ENCODE measurements around the gene RILPL1. TPM values are rescaled to one million over a fixed set of nuclear protein-coding genes. Genes with fewer than 3 reads are reported as not detected.
A peak's percentile ranks its signal among the peaks of the same experiment; 100 is the strongest.

The RILPL1 gene
- total and polyA plus RNA-seq, 9 of the 15 experiments (the other 6 are each of a cell fraction or from before 2014, with no cell fraction given) = 0.25 to 10.6 (median 8.6) TPM

DNA sequence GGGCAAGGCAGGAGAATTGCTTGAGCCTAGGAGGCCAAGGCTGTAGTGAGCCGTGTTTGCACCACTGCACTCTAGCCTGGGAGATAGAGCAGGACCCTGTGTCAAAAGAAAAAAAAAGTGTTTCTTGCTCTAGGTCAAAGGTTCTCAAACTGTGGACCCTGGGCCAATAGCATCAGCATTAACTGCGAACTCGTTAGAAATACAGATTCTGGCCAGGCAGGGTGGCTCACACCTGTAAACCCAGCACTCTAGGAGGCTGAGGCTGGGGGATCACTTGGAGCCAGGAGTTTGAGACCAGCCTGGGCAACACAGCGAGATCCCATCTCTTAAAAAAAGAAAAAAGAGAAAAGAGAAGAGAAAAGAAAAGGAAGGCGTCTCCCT is 97.9 kb downstream of the RILPL1 start:
- peak overlapping the region; percentile 64 to 96; a peak in 3 of 4 replicates for H3K9ac ChIP-seq (ENCODE audit: insufficient read depth in 1 of 2, low read depth in 2 of 2, low read length in 2 of 2)
- in situ Hi-C loops (cut with MboI) (no loop called here), intact Hi-C loops (cut with micrococcal nuclease) (no loop called here)
- TF ChIP-seq RBM25 (IDR thresholded peaks at IDR 0.05; ENCODE audit: low read depth, low read length, severe bottlenecking) = peak; percentile 8
- no peak for TF ChIP-seq NFATC3 (IDR thresholded peaks at IDR 0.05)
- no peak for TF ChIP-seq SMARCE1 (IDR thresholded peaks at IDR 0.05)
- TF ChIP-seq ZNF121 (CRISPR knock-in tag; conservative IDR thresholded peaks at IDR 0.05) = peak; percentile 99
- TF ChIP-seq, protein P1, sequence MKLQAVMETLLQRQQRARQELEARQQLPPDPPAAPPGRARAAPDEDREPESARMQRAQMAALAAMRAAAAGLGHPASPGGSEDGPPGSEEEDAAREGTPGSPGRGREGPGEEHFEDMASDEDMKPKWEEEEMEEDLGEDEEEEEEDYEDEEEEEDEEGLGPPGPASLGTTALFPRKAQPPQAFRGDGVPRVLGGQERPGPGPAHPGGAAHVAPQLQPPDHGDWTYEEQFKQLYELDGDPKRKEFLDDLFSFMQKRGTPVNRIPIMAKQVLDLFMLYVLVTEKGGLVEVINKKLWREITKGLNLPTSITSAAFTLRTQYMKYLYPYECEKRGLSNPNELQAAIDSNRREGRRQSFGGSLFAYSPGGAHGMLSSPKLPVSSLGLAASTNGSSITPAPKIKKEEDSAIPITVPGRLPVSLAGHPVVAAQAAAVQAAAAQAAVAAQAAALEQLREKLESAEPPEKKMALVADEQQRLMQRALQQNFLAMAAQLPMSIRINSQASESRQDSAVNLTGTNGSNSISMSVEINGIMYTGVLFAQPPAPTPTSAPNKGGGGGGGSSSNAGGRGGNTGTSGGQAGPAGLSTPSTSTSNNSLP (IDR thresholded peaks at IDR 0.05; ENCODE audit: borderline replicate concordance, low read depth, low read length) = no peak
- TF ChIP-seq CBFA2T3 (IDR thresholded peaks at IDR 0.05) = 0 out of 2 replicates have a peak, but pooled peaks have one; percentile 4
- no peak for TF ChIP-seq NFXL1 (CRISPR knock-in tag; IDR thresholded peaks at IDR 0.05)
- no peak for TF ChIP-seq SIN3B (IDR thresholded peaks at IDR 0.05; ENCODE audit: low read depth)
- 0 out of 2 replicates have a peak, but pooled peaks have one; percentile 21 for TF ChIP-seq SMARCA5 (IDR thresholded peaks at IDR 0.05)
- TF ChIP-seq, protein P2, sequence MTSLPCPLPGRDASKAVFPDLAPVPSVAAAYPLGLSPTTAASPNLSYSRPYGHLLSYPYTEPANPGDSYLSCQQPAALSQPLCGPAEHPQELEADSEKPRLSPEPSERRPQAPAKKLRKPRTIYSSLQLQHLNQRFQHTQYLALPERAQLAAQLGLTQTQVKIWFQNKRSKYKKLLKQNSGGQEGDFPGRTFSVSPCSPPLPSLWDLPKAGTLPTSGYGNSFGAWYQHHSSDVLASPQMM (CRISPR knock-in tag; IDR thresholded peaks at IDR 0.05) = no peak
- no peak for TF ChIP-seq MTA2 (IDR thresholded peaks at IDR 0.05; ENCODE audit: low read depth)
- TF ChIP-seq ZNF384 (IDR thresholded peaks at IDR 0.05; ENCODE audit: low read depth, low read length) = 0 out of 2 replicates have a peak, but pooled peaks have one; percentile 15
- no peak for TF ChIP-seq KAT7 (CRISPR knock-in tag; IDR thresholded peaks at IDR 0.05; ENCODE audit: borderline replicate concordance)
- TF ChIP-seq ZNF174 (CRISPR knock-in tag; IDR thresholded peaks at IDR 0.05) = no peak
- TF ChIP-seq GATAD2A (IDR thresholded peaks at IDR 0.05) = no peak
- no peak for TF ChIP-seq ETV6 (IDR thresholded peaks at IDR 0.05; ENCODE audit: borderline replicate concordance in 1 of 2, low read depth in 2 of 2, low read length in 1 of 2)
- no peak for TF ChIP-seq ETV6 (CRISPR knock-in tag; IDR thresholded peaks at IDR 0.05; ENCODE audit: borderline replicate concordance)
- peak; percentile 48; the same call in 1 of the 2 replicates for TF ChIP-seq BCOR (IDR thresholded peaks at IDR 0.05)
- TF ChIP-seq KDM1A (IDR thresholded peaks at IDR 0.05) = 0 out of 4 replicates have a peak, but pooled peaks of 1 of the 2 experiments have one; percentile 9
- TF ChIP-seq ZNF197 (CRISPR knock-in tag; IDR thresholded peaks at IDR 0.05; ENCODE audit: low read depth) = no peak
- TF ChIP-seq, protein P3, sequence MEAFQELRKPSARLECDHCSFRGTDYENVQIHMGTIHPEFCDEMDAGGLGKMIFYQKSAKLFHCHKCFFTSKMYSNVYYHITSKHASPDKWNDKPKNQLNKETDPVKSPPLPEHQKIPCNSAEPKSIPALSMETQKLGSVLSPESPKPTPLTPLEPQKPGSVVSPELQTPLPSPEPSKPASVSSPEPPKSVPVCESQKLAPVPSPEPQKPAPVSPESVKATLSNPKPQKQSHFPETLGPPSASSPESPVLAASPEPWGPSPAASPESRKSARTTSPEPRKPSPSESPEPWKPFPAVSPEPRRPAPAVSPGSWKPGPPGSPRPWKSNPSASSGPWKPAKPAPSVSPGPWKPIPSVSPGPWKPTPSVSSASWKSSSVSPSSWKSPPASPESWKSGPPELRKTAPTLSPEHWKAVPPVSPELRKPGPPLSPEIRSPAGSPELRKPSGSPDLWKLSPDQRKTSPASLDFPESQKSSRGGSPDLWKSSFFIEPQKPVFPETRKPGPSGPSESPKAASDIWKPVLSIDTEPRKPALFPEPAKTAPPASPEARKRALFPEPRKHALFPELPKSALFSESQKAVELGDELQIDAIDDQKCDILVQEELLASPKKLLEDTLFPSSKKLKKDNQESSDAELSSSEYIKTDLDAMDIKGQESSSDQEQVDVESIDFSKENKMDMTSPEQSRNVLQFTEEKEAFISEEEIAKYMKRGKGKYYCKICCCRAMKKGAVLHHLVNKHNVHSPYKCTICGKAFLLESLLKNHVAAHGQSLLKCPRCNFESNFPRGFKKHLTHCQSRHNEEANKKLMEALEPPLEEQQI (IDR thresholded peaks at IDR 0.05) = no peak
- TF ChIP-seq ZNF134 (CRISPR knock-in tag; conservative IDR thresholded peaks at IDR 0.05) = no peak
- peak overlapping the region; percentile 97 for H3K4me3 ChIP-seq
- no peaks in the 10 kb centered on the region for H3K9me1 ChIP-seq (ENCODE audit: control insufficient read depth, insufficient read depth, low read length)
- 0 out of 3 replicates have a peak, but pooled peaks cover 6% of the 10 kb centered on the region for H3K36me3 ChIP-seq (ENCODE audit: control insufficient read depth, insufficient read depth, low read length)
- H4K20me1 ChIP-seq (replicated peaks; ENCODE audit: control insufficient read depth, insufficient read depth, low read length) = no peaks in the 10 kb centered on the region
- H3K27me3 ChIP-seq (ENCODE audit: control insufficient read depth in 2 of 2, insufficient read depth in 2 of 2, low read length in 2 of 2) = no peaks in the 10 kb centered on the region
- peak overlapping the region; percentile 94 for H2AFZ ChIP-seq (ENCODE audit: low read depth, low read length)
- H3K4me1 ChIP-seq (replicated peaks in 1 of 2; ENCODE audit: control insufficient read depth in 2 of 2, insufficient read depth in 2 of 2, low read length in 2 of 2) = peaks cover 2 to 24% of the 10 kb centered on the region in 2 experiments; a peak in 3 of 5 replicates
- POLR2A ChIA-PET = interaction anchor here (0.6 to 1.6 kb wide), 5 partner anchors 9 to 606 kb away, joined by 3 to 4 read pairs (median 3); partner anchors contain the start of gene SNRNP35
- H3K27ac ChIP-seq (ENCODE audit: extremely low read depth, low read depth, low read length) = peak overlapping the region; percentile 82; the same call in 2 of the 3 replicates
- CTCF ChIA-PET (ENCODE audit: low intra/inter-chr PET ratio) = no interaction called here
- DNase-seq (ENCODE audit: extremely low read depth in 1 of 4, low spot score in 3 of 4) (no peak), FAIRE-seq (no peak), ATAC-seq (no peak)
- 54% methylated on average over 4 of the region's 5 CpGs for WGBS (ENCODE audit: insufficient coverage, low coverage, missing lambda C conversion rate)
- peak overlapping the region; percentile 98 for H3K4me2 ChIP-seq (ENCODE audit: insufficient read depth, low read length)
- no TSS peak for BruUV-seq (replicated peaks)
- H3K79me2 ChIP-seq (ENCODE audit: control insufficient read depth, insufficient read depth, low read length) = peaks cover 18% of the 10 kb centered on the region
- H3K9me3 ChIP-seq (replicated peaks; ENCODE audit: control insufficient read depth, insufficient read depth, low read depth, low read length) = no peaks in the 10 kb centered on the region

Data from K562 (cell line).